ENCODE measurements around the gene ATP11A.
"Not testable (repeated sequence)": the region's sequence is repeated elsewhere in the genome, so short reads cannot be mapped to it uniquely, and the experiment has no call there.

Gene ATP11A

GRCh38 chr13:112692104-112692503, 2.3 kb downstream of the ATP11A start:
- DNase-seq (ENCODE audit: low read depth in 2 of 2): no peak

- DNase-seq (ENCODE audit: low read depth in 2 of 2): no peak
These were observed 2.7 kb downstream of the ATP11A start for GRCh38 chr13:112692586-112692985.

GRCh38 chr13:112693831-112694497, 4.1 kb downstream of the ATP11A start:
- no peak for DNase-seq (ENCODE audit: low read depth in 2 of 2)

GRCh38 chr13:112695121-112695520, 5.3 kb downstream of the ATP11A start:
- no peak for DNase-seq (ENCODE audit: low read depth in 2 of 2)

- no peak for DNase-seq (ENCODE audit: low read depth in 2 of 2)
These were observed 6.4 kb downstream of the ATP11A start for GRCh38 chr13:112696001-112696868.

GRCh38 chr13:112696869-112697465, 7.1 kb downstream of the ATP11A start:
- no peak for DNase-seq (ENCODE audit: low read depth in 2 of 2)

- DNase-seq (ENCODE audit: low read depth in 2 of 2): no peak
These were observed 8.2 kb downstream of the ATP11A start for GRCh38 chr13:112697756-112698655.

- DNase-seq (ENCODE audit: low read depth in 2 of 2): no peak
These were observed 9.6 kb downstream of the ATP11A start for GRCh38 chr13:112699322-112699918.

- DNase-seq (ENCODE audit: low read depth in 2 of 2): no peak
These were observed 10.6 kb downstream of the ATP11A start for GRCh38 chr13:112700291-112701060.

- no peak for DNase-seq (ENCODE audit: low read depth in 2 of 2)
These were observed 12.6 kb downstream of the ATP11A start for GRCh38 chr13:112702341-112702985.

- DNase-seq (ENCODE audit: low read depth in 2 of 2): no peak
These were observed 13.1 kb downstream of the ATP11A start for GRCh38 chr13:112702986-112703379.

GRCh38 chr13:112703449-112704284, 13.8 kb downstream of the ATP11A start:
- DNase-seq (ENCODE audit: low read depth in 2 of 2): no peak

GRCh38 chr13:112704308-112705145, 14.7 kb downstream of the ATP11A start:
- DNase-seq (ENCODE audit: low read depth in 2 of 2): no peak

- no peak for DNase-seq (ENCODE audit: low read depth in 2 of 2)
These were observed 15.4 kb downstream of the ATP11A start for GRCh38 chr13:112705286-112705685.

GRCh38 chr13:112706171-112706570, 16.3 kb downstream of the ATP11A start:
- no peak for DNase-seq (ENCODE audit: low read depth in 2 of 2)

- DNase-seq (ENCODE audit: low read depth in 2 of 2): no peak
These were observed 18.9 kb downstream of the ATP11A start for GRCh38 chr13:112708560-112709240.

GRCh38 chr13:112709316-112709715, 19.5 kb downstream of the ATP11A start:
- not testable (repeated sequence) for DNase-seq (ENCODE audit: low read depth in 2 of 2)

Data from stimulated activated CD4-positive, alpha-beta T cell treated with anti-CD3 and anti-CD28 coated beads, Interleukin-4, amount 100 ng/mL, for 48 hours (primary cell).